Stimulated activated CD8-positive, alpha-beta memory T cell treated with anti-CD3 and anti-CD28 coated beads, Interleukin-12 subunit alpha, Interleukin-12 subunit beta, amount 100 ng/mL, for 1 hour (primary cell): ENCODE results near the gene ASB4.

Experiments
- DNase-seq: peaks from one replicate; pipeline ENCODE4 v3.0.0-alpha.2; 2020; ENCODE audit warnings: low read depth

ASB4 gene

GRCh38 chr7:95526128-95526738 lies 40.5 kb downstream of the ASB4 start:
- DNase-seq: no peak

DNA sequence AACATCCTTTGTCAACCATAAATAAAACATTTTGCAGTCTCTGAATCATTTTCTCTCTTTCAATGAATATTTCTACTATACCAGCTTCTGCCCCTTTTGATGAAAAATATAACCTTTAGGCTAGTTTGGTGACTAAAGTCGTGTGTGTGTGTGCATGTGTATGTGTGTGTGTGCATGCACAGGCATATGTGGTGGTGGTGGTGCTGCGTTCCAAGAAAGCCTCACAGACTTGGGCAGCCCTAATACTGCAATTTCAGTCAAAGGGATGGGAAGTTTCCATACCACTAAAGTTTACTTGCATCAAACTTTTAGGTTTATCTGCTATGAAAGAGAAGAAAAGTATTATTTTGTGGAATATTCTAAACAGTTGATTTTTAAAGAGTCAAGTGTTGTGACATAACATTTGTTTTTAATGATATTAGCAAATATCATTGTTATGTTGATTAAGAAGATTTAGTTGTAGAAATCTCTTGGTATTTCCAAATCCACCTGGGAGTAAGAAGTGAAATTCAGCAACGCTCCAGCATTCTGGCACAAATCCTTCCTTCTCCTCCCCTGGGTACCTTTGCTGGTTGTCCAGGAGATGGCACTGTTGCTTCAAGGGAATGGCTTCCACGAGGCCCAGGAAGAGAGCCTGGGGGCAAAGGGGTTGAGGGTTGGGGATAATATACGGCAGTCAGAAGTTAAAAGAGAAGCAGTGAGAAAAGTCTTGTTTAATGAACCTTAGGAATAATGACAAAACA lies 41.5 kb downstream of the ASB4 start:
- no peak for DNase-seq

- no peak for DNase-seq
Observed at GRCh38 chr7:95527776-95528250, 42.1 kb downstream of the ASB4 start.

DNA sequence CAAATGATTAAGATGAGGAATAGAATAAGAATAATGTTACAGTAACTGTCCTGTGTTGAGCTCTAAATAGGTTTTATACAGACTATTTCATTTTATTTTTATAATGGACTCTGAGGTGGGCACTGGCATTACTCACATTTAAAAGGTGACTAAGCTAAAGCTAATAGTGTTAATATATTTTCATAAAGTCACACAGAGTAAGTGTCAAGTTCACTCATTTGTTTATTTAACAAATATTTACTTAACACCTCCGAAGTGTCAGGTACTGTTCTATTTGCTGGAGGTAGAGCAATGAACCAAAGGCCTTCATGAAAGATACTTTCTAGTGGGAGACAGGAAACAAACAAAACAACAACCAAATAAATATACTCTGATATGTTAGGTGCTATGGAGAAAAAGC lies 44.0 kb downstream of the ASB4 start:
- no peak for DNase-seq

- DNase-seq: no peak
Observed at GRCh38 chr7:95530881-95531280, 45.1 kb downstream of the ASB4 start.

DNA sequence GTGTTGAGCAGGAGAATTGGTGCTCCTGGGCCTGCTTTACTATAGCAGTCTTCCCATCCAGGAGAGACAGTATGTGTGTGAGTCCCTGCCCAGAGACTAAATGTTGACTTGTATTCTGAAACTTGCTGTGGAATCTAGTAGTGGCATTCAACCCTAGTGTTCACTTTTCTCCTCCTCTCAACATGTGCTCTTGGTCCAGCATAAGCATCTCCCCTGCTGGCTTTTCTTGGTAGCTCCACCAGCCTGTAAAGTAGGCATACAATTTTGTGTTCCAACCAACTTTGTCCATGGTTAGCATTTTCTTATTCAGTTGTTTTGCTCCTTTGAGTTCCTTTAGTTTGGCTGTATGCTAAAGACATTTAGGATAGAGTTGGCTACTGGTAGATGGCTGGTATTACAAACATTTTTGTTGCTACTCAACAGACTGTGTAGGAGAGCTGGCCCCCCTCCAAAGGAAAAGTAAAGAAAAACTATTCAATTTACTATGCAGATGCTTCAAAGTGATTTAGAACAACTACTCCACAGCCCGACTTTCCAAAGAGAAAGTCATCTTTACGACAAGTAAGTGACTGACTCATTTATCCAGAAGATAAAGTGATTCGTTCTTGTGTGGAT lies 46.0 kb downstream of the ASB4 start:
- DNase-seq: no peak

GRCh38 chr7:95534796-95535195 lies 49.1 kb downstream of the ASB4 start:
- DNase-seq: no peak

DNA sequence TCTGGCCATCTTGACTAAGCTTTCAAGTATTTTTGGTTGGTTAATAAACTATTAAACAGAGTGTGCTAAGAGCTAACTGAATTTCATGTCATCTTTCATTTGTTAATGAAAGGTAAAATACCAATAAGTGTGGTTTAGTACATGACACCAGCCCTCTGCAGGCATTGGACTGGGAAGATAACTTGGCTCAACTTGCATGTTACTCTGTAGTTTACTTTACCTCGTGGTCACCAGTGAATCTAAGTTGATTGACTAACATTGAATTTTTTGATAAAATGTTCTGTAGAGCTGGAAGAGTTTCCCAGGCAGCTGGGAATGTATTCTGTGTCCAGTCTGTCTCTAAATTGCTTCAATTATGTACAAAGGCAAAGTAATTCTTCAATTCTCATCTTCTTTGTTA lies 49.9 kb downstream of the ASB4 start:
- DNase-seq: no peak

DNA sequence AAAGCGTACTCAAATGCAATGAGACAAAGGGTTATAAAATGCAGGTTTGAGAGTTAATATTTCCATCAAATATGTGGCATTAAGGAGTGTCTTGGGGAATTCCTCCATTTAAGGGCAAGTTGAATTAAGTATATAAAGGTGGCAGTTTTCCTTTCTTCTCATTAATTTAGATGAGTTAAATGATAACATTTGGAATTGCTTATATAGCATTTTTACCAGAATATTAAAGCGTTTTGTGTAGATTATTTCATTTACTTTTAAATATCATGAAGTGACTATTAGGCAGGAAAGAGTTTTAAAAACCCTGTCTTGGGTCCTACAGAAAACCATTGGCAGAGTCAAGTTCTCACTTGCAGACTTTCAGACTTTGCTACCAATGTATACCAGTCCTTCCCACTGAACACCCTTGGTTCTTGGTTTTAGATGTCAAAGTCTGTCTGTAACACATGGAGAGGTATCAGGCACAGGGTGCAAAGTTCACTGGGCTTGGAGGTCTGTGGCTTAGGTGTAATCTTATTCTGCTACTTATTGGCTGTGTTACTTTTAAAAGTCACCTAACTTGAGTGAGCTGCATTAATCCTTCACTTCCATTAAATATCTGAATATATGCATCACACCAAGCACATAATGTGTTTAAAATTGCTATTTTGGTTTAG lies 51.0 kb downstream of the ASB4 start:
- no peak for DNase-seq

GRCh38 chr7:95537468-95537867 lies 51.7 kb downstream of the ASB4 start:
- DNase-seq: no peak

DNA sequence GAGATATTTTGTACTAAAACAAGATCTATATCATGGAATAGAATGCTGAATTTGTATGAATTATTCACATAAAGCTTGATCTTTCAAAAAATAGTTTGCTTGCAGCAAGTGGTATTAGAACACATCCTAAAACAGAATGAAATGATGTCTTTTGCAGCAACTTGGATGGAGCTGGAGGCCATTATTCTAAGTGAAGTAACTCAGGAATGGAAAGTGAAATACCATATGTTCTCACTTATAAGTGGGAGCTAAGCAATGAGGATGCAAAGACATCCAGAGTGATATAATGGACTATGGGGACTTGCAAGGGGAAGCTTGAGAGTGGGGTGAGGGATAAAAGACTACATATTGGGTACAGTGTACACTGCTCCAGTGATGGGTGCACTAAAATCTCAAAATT lies 53.7 kb downstream of the ASB4 start:
- DNase-seq: no peak

- no peak for DNase-seq
Observed at GRCh38 chr7:95540366-95540765, 54.6 kb downstream of the ASB4 start.

DNA sequence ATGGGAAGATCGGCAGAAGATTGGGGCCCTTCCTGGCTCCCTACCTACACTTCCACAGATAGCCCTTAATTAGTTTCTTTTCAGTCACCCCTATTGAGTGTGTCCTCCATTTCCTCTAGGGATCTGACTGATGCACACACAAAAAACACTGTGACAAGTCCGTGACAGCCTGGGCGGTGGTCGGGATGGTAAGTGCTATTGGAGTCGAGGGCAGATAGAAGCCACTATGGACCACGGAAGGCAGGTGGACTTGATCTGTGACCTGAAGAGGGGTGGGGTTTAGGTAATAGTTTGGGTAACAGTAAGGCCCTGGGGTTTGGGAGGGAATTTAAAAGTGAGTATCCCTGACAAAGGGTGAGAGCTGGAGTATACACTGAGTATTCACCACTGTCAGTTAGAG lies 57.6 kb downstream of the ASB4 start:
- no peak for DNase-seq

GRCh38 chr7:95544171-95544570 lies 58.4 kb downstream of the ASB4 start:
- no peak for DNase-seq

DNA sequence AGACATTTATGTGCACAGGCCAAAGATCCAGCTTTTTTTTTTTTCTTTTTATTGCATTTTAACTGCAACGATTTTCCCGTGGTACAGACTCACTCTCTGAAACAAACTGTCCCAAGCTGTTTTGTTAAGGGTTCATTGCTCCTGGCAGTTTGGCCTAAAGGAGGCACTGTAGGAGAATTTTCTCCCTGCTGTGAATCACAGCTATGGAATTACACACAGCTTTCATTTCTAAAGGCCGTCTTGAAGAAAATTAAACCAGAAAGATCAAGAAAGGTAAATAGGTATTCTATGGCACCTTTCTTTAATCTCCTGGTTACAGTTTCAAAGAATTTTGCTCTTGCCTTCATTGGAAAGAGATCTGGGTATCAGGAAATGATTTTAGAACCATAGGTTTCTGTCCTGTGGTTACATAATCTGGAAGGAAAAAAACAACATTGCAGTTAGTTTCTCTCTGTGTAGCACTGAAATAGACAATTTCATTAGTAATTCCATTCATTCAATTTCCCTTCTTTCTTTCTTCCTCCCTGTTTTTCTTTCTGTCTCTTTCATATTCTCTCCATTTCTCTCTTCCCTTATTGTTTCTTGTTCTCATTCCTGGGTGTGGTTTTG lies 59.4 kb downstream of the ASB4 start:
- DNase-seq: no peak

- DNase-seq: no peak
Observed at GRCh38 chr7:95545673-95546072, 59.9 kb downstream of the ASB4 start.

DNA sequence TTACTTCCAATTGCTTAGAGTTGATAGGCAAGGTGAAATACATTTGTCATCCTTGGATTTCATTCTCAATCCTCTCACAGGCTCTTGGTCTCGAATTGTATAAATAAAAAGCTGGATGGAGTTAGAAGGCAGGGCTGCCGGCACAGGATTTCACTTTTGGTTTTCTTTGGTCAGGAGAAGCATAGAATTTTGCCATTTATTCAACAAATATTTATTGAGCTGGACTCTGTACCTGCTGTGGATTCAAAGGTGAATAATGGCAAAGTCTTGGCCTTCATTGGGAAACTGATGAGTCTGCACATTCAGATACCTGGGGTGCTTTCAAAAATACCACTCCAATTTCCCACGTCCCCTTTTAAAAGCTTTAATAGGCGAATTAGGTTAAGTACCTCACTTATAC lies 60.9 kb downstream of the ASB4 start:
- DNase-seq: no peak

- DNase-seq: no peak
Observed at GRCh38 chr7:95547361-95548348, 61.9 kb downstream of the ASB4 start.

DNA sequence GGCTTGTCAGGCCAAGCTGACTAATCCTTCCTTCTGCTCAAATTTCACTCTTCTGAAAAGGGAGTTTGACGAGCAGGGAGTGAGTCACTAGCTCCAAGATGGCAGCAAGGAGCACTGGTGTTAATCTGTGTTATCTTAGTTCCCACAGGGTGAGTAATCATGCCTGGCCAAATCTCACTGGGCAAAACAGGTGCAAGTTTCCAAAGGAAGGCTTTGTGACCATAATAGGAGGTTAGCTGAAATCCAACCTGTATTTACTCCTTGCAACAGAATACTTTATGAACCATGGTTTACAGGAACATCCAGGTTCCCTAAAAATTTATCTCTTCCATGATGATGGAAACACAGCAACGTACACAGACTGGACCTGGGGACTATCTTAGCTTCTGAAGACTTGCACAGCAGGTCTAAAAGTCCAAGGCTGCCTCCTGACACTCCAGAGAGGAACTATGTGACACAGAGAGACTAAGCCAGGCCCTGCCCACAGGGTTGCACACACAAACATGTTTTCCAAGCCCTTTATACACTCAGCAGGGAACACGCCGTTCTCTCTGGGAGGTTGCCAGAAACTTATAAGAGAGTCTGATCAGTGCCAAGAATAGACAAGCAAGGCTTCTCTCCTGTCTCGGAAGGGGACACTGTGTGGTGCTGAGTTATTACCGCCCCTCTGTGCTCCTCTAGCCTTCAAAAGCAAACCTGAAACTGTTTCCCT lies 64.2 kb downstream of the ASB4 start:
- no peak for DNase-seq

- no peak for DNase-seq
Observed at GRCh38 chr7:95550546-95550945, 64.8 kb downstream of the ASB4 start.
